IMR-90 (cell line): ENCODE results near the gene UGT1A7. TPM values are rescaled to one million over a fixed set of nuclear protein-coding genes. Genes with fewer than 3 reads are reported as not detected.

Experiments used
- ATAC-seq: fragments of 200-7000 bp; cut with Tn5 transposase; 2 replicates; pipeline ENCODE4 v1.9.1; 2020; ENCODE audit warnings: low read depth, mild to moderate bottlenecking, moderate library complexity
- BruUV-seq: library from RNA; stranded (reverse); fragments of 400-500 nt; replicated peaks from 2 replicates; lab custom pipeline; 2021; lab: Mats Ljungman, UMichigan
- CTCF ChIA-PET: fragments of 300-600 bp; formaldehyde crosslinking; extraction: SDS; loops from one replicate; lab custom pipeline; 2021; ENCODE audit warnings: antibody characterized with exemption; lab: Yijun Ruan, JAX
- POLR2A ChIA-PET: fragments of 300-600 bp; sonication (Branson Sonifier 250); formaldehyde crosslinking; loops from one replicate; lab custom pipeline; 2022; ENCODE audit warnings: antibody characterized with exemption; ENCODE audit not compliant: unreplicated experiment; lab: Charles Lee
- DNase-seq: peaks from one replicate; pipeline ENCODE4 v3.0.0; 2013
- H2AFZ ChIP-seq: replicated peaks from 2 replicates; pipeline ENCODE3; 2013; ENCODE audit warnings: low read length, mild to moderate bottlenecking; ENCODE audit not compliant: poor library complexity
- H2AK5ac ChIP-seq: 2 replicates; pipeline ENCODE4 v1.6.1; 2013; ENCODE audit warnings: low read depth, low read length, inconsistent platforms
- H2AK9ac ChIP-seq: replicated peaks from 2 replicates; pipeline ENCODE3; 2013; ENCODE audit warnings: mild to moderate bottlenecking, low read depth, low read length, moderate library complexity; ENCODE audit not compliant: poor library complexity
- H2BK120ac ChIP-seq: 2 replicates; pipeline ENCODE4 v1.6.1; 2013; ENCODE audit warnings: low read depth, low read length, inconsistent platforms
- H2BK15ac ChIP-seq: 3 replicates; pipeline ENCODE4 v1.6.1; 2013; ENCODE audit warnings: low read depth, low read length, inconsistent platforms
- H2BK20ac ChIP-seq: 2 replicates; pipeline ENCODE4 v1.6.1; 2013; ENCODE audit warnings: low read depth, mild to moderate bottlenecking, inconsistent platforms, low read length, moderate library complexity
- H2BK5ac ChIP-seq: 2 replicates; pipeline ENCODE4 v1.6.1; 2013; ENCODE audit warnings: mild to moderate bottlenecking, low read depth, low read length, inconsistent platforms; ENCODE audit not compliant: poor library complexity, severe bottlenecking
- H3K14ac ChIP-seq: replicated peaks from 2 replicates; pipeline ENCODE4 v1.6.1; 2013; ENCODE audit warnings: low read depth, low read length, inconsistent platforms
- H3K18ac ChIP-seq: 2 replicates; pipeline ENCODE4 v1.6.1; 2013; ENCODE audit warnings: low read depth, low read length, control low read depth
- H3K23ac ChIP-seq: 2 replicates; pipeline ENCODE4 v1.6.1; 2013; ENCODE audit warnings: low read depth, low read length, inconsistent platforms
- H3K27ac ChIP-seq: 2 replicates; pipeline ENCODE4 v1.5.1; 2013; ENCODE audit warnings: mild to moderate bottlenecking, control low read depth, low read length; ENCODE audit not compliant: insufficient read depth
- H3K27me3 ChIP-seq: 2 replicates; pipeline ENCODE4 v1.6.1; 2013; ENCODE audit warnings: low read length; ENCODE audit not compliant: control insufficient read depth, insufficient read depth
- H3K36me3 ChIP-seq: 2 replicates; pipeline ENCODE4 v1.6.1; 2013; ENCODE audit warnings: low read length, mixed read lengths; ENCODE audit not compliant: control insufficient read depth, insufficient read depth
- H3K4ac ChIP-seq: 2 replicates; pipeline ENCODE4 v1.6.1; 2013; ENCODE audit warnings: low read depth, low read length, inconsistent platforms
- H3K4me1 ChIP-seq: 2 replicates; pipeline ENCODE4 v1.6.1; 2013; ENCODE audit warnings: low read length, mixed read lengths; ENCODE audit not compliant: control insufficient read depth, insufficient read depth
- H3K4me2 ChIP-seq: 2 replicates; pipeline ENCODE4 v1.6.1; 2013; ENCODE audit warnings: low read depth, mild to moderate bottlenecking, control low read depth, low read length, moderate library complexity
- H3K4me3 ChIP-seq: 2 replicates; pipeline ENCODE4 v1.5.1; 2013; ENCODE audit warnings: low read depth, mild to moderate bottlenecking, control low read depth, low read length, moderate library complexity; ENCODE audit not compliant: insufficient read depth
- H3K56ac ChIP-seq: 2 replicates; pipeline ENCODE4 v1.6.1; 2013; ENCODE audit warnings: low read length, inconsistent platforms; ENCODE audit not compliant: insufficient read depth; ENCODE audit errors: extremely low read depth
- H3K79me1 ChIP-seq, 2 experiments: 2 replicates each; pipeline ENCODE4 v1.6.1; 2013; ENCODE audit warnings: low read length in 2 of 2, inconsistent platforms in 1 of 2, low read depth in 1 of 2
- H3K9ac ChIP-seq: 2 replicates; pipeline ENCODE4 v1.6.1; 2013; ENCODE audit warnings: low read depth, low read length, control low read depth
- H3K9me1 ChIP-seq: 2 replicates; pipeline ENCODE4 v1.6.1; 2013; ENCODE audit warnings: low read length, inconsistent platforms; ENCODE audit not compliant: insufficient read depth
- H3K9me3 ChIP-seq: 2 replicates; pipeline ENCODE4 v1.6.1; 2013; ENCODE audit warnings: low read length; ENCODE audit not compliant: control insufficient read depth, insufficient read depth
- H4K20me1 ChIP-seq: 2 replicates; pipeline ENCODE4 v1.6.1; 2013; ENCODE audit warnings: low read length, inconsistent platforms; ENCODE audit not compliant: insufficient read depth
- H4K5ac ChIP-seq: 2 replicates; pipeline ENCODE4 v1.6.1; 2013; ENCODE audit warnings: mild to moderate bottlenecking, low read depth, low read length, control low read depth
- H4K8ac ChIP-seq, 2 experiments: 2 replicates each; pipeline ENCODE4 v1.6.1; 2013; ENCODE audit warnings: low read depth in 2 of 2, low read length in 2 of 2, control low read depth in 1 of 2, inconsistent platforms in 1 of 2
- H4K91ac ChIP-seq: 2 replicates; pipeline ENCODE4 v1.6.1; 2013; ENCODE audit warnings: low read depth, low read length, inconsistent platforms; ENCODE audit not compliant: insufficient read depth
- BHLHE40 ChIP-seq: fragments of 150-350 bp; IDR thresholded peaks from 2 replicates; pipeline ENCODE4 v1.6.1; 2016; ENCODE audit warnings: mild to moderate bottlenecking, low read depth, low read length
- CEBPB ChIP-seq: IDR thresholded peaks from 2 replicates; pipeline ENCODE4 v1.6.1; 2012; ENCODE audit warnings: low read depth, low read length, improper control_type of control experiment
- CHD1 ChIP-seq: IDR thresholded peaks from 2 replicates; pipeline ENCODE4 v1.6.1; 2012; ENCODE audit warnings: low read depth, low read length, improper control_type of control experiment
- FOS ChIP-seq: fragments of 150-350 bp; IDR thresholded peaks from 2 replicates; pipeline ENCODE4 v1.6.1; 2016; ENCODE audit warnings: low read depth, low read length
- MAFK ChIP-seq: IDR thresholded peaks from 2 replicates; pipeline ENCODE4 v1.6.1; 2012; ENCODE audit warnings: low read depth, low read length, improper control_type of control experiment
- MAZ ChIP-seq: IDR thresholded peaks from 2 replicates; pipeline ENCODE4 v1.6.1; 2012; ENCODE audit warnings: low read depth, mild to moderate bottlenecking, low read length, improper control_type of control experiment, moderate library complexity, borderline replicate concordance
- MXI1 ChIP-seq: IDR thresholded peaks from 2 replicates; pipeline ENCODE4 v1.6.1; 2012; ENCODE audit warnings: low read depth, mild to moderate bottlenecking, low read length, moderate library complexity, borderline replicate concordance
- NFE2L2 ChIP-seq: fragments of 150-350 bp; IDR thresholded peaks from 2 replicates; pipeline ENCODE4 v1.6.1; 2016; ENCODE audit warnings: low read depth, mild to moderate bottlenecking, low read length
- POLR2A ChIP-seq: IDR thresholded peaks from 2 replicates; pipeline ENCODE4 v1.6.1; 2012; ENCODE audit warnings: mild to moderate bottlenecking, low read depth, low read length
- RAD21 ChIP-seq: IDR thresholded peaks from 2 replicates; pipeline ENCODE4 v1.6.1; 2012; ENCODE audit warnings: low read length, improper control_type of control experiment
- RCOR1 ChIP-seq: IDR thresholded peaks from 2 replicates; pipeline ENCODE4 v1.6.1; 2012; ENCODE audit warnings: mild to moderate bottlenecking, low read length, improper control_type of control experiment; ENCODE audit not compliant: insufficient replicate concordance
- RFX5 ChIP-seq: IDR thresholded peaks from 2 replicates; pipeline ENCODE4 v1.8.0; 2012; ENCODE audit warnings: low read depth, mild to moderate bottlenecking, low read length, moderate library complexity
- SMC3 ChIP-seq: fragments of 150-350 bp; IDR thresholded peaks from 2 replicates; pipeline ENCODE4 v1.6.1; 2016; ENCODE audit warnings: low read depth, mild to moderate bottlenecking, antibody characterized with exemption, low read length, moderate library complexity
- WGBS, 2 experiments: methylation state at CpG; one replicate each; pipeline versions ENCODE4 v1.1.5 to v1.1.7; 2013; ENCODE audit warnings: missing lambda C conversion rate in 2 of 2; ENCODE audit not compliant: insufficient read length in 1 of 2; ENCODE audit errors: extremely low coverage in 2 of 2; 5-methylcytosine and 5-hydroxymethylcytosine counted together
- dilution Hi-C: fragments of 300-500 bp; cut with HindIII; formaldehyde crosslinking; loops from one replicate; pipeline ENCODE4 v1.14.3; 2018; ENCODE audit warnings: low sequenced_read_pairs; ENCODE audit not compliant: unreplicated experiment
- in situ Hi-C: fragments of 300-500 bp; cut with MboI; formaldehyde crosslinking; loops from 3 replicates; pipeline ENCODE4 v1.14.3; 2019; ENCODE audit warnings: low sequenced_read_pairs, inconsistent platforms, mixed read lengths
- intact Hi-C: fragments of 100-400 bp; cut with micrococcal nuclease; formaldehyde crosslinking; loops from 2 replicates; pipeline ENCODE4 v1.10.0; 2022
- polyA plus RNA-seq, 3 experiments: library from polyadenylated mRNA; depleted of rRNA; stranded (reverse); fragments of >200 nt; gene quantifications; 2 replicates each; pipeline ENCODE4 v1.2.3, GENCODE V29; 2012; ENCODE audit warnings: low replicate concordance in 1 of 3
- total RNA-seq: library from RNA; depleted of rRNA; stranded (reverse); fragments of >200 nt; gene quantifications from 2 replicates; pipeline ENCODE4 v1.2.3, GENCODE V29; 2012
- TF ChIP-seq, protein P1 (sequence below): fragments of 150-350 bp; IDR thresholded peaks from 2 replicates; pipeline ENCODE4 v1.6.1; 2017; ENCODE audit warnings: mild to moderate bottlenecking, antibody characterized with exemption, low read length, low read depth
- TF ChIP-seq, protein P2 (sequence below): fragments of 150-350 bp; IDR thresholded peaks from 2 replicates; pipeline ENCODE4 v1.6.1; 2016; ENCODE audit warnings: low read depth, mild to moderate bottlenecking, low read length, moderate library complexity, borderline replicate concordance

UGT1A7 gene
- total and polyA plus RNA-seq, 2 of the 4 experiments (the other 2 are of a cell fraction) = not detected

DNA sequence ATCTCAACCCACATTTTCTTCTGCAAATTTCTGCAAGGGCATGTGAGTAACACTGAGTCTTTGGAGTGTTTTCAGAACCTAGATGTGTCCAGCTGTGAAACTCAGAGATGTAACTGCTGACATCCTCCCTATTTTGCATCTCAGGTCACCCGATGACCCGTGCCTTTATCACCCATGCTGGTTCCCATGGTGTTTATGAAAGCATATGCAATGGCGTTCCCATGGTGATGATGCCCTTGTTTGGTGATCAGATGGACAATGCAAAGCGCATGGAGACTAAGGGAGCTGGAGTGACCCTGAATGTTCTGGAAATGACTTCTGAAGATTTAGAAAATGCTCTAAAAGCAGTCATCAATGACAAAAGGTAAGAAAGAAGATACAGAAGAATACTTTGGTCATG, 86.4 kb downstream of the UGT1A7 start:
- dilution Hi-C loops (no loop called here), in situ Hi-C loops (no loop called here), intact Hi-C loops (no loop called here)
- H2BK15ac ChIP-seq = no peak overlapping the region
- no peak overlapping the region for H3K4ac ChIP-seq
- ChIA-PET CTCF (no interaction called here), POLR2A (no interaction called here)
- 0 out of 2 replicates have a peak, but pooled peaks cover 5% of the 10 kb centered on the region for H3K9me1 ChIP-seq
- H3K4me2 ChIP-seq = no peak overlapping the region
- H3K9ac ChIP-seq = no peak overlapping the region
- H3K27me3 ChIP-seq = no peaks in the 10 kb centered on the region
- H3K9me3 ChIP-seq = no peaks in the 10 kb centered on the region
- TF ChIP-seq MAZ (no peak), CEBPB (no peak), MXI1 (no peak), RFX5 (no peak), BHLHE40 (no peak), NFE2L2 (no peak), RAD21 (no peak), RCOR1 (no peak), SMC3 (no peak), CHD1 (no peak), FOS (no peak), MAFK (no peak), POLR2A (no peak)
- TF ChIP-seq, protein P1, sequence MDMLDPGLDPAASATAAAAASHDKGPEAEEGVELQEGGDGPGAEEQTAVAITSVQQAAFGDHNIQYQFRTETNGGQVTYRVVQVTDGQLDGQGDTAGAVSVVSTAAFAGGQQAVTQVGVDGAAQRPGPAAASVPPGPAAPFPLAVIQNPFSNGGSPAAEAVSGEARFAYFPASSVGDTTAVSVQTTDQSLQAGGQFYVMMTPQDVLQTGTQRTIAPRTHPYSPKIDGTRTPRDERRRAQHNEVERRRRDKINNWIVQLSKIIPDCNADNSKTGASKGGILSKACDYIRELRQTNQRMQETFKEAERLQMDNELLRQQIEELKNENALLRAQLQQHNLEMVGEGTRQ = no peak
- TF ChIP-seq, protein P2, sequence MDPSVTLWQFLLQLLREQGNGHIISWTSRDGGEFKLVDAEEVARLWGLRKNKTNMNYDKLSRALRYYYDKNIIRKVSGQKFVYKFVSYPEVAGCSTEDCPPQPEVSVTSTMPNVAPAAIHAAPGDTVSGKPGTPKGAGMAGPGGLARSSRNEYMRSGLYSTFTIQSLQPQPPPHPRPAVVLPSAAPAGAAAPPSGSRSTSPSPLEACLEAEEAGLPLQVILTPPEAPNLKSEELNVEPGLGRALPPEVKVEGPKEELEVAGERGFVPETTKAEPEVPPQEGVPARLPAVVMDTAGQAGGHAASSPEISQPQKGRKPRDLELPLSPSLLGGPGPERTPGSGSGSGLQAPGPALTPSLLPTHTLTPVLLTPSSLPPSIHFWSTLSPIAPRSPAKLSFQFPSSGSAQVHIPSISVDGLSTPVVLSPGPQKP = no peak
- H2BK20ac ChIP-seq = no peak overlapping the region
- peaks cover 12% of the 10 kb centered on the region for H3K4me1 ChIP-seq
- H4K20me1 ChIP-seq = no peaks in the 10 kb centered on the region
- H4K5ac ChIP-seq = no peak overlapping the region
- no peak overlapping the region for H3K23ac ChIP-seq
- H3K14ac ChIP-seq = no peak overlapping the region
- ATAC-seq (no peak), DNase-seq (no peak)
- H2BK120ac ChIP-seq = no peak overlapping the region
- no peak overlapping the region for H3K18ac ChIP-seq
- no peaks in the 10 kb centered on the region for H3K79me1 ChIP-seq
- no peak overlapping the region for H4K91ac ChIP-seq
- 60% methylated on average over 3 of the region's 4 CpGs; no CpG with 5 or more reads in 1 of the 2 experiments for WGBS, 2 experiments
- no peaks in the 10 kb centered on the region for H3K36me3 ChIP-seq
- H2AK5ac ChIP-seq = no peak overlapping the region
- BruUV-seq = no TSS peak
- no peak overlapping the region for H4K8ac ChIP-seq
- H3K4me3 ChIP-seq = no peak overlapping the region
- no peak overlapping the region for H3K56ac ChIP-seq
- H2BK5ac ChIP-seq = no peak overlapping the region
- no peak overlapping the region for H2AFZ ChIP-seq
- H3K27ac ChIP-seq = no peak overlapping the region
- H2AK9ac ChIP-seq = no peak overlapping the region
